Natural killer cell (primary cell): Measurements from ENCODE around the gene IL2RG. TPM values are rescaled to one million over a fixed set of nuclear protein-coding genes. Genes with fewer than 3 reads are reported as not detected.

Experiments
- ATAC-seq, 3 donors: fragments of 150-1000 bp in 2 of 3; fragments of 200-7000 bp in 1 of 3; cut with Tn5 transposase; 1 replicate in 1 of 3; 2 replicates in 2 of 3; pipeline ENCODE4 v1.10.0; 2021; ENCODE audit warnings: mild to moderate bottlenecking in 2 of 3, moderate library complexity in 2 of 3
- DNase-seq, 2 donors: peaks; one replicate each; pipeline versions ENCODE4 v3.0.0 to v3.0.0-alpha.2; 2013 to 2021; ENCODE audit warnings: mixed read lengths in 1 of 2
- H3K27ac ChIP-seq: one replicate; pipeline ENCODE4 v1.5.1; 2013; ENCODE audit warnings: mild to moderate bottlenecking, low read length
- H3K27me3 ChIP-seq: one replicate; pipeline ENCODE4 v1.6.1; 2013; ENCODE audit warnings: low read length; ENCODE audit not compliant: control insufficient read depth, insufficient read depth
- H3K36me3 ChIP-seq: one replicate; pipeline ENCODE4 v1.6.1; 2013; ENCODE audit warnings: low read length; ENCODE audit not compliant: control insufficient read depth, insufficient read depth
- H3K4me1 ChIP-seq: one replicate; pipeline ENCODE4 v1.6.1; 2013; ENCODE audit warnings: low read length; ENCODE audit not compliant: control insufficient read depth, insufficient read depth
- H3K4me3 ChIP-seq: one replicate; pipeline ENCODE4 v1.5.1; 2013; ENCODE audit warnings: low read length
- H3K9me3 ChIP-seq: one replicate; pipeline ENCODE4 v1.6.1; 2013; ENCODE audit warnings: low read length; ENCODE audit not compliant: control insufficient read depth, insufficient read depth
- H3K27ac Mint-ChIP-seq, 2 donors: one replicate each; pipeline ENCODE4 v1.8.0; 2022; ENCODE audit warnings: mild to moderate bottlenecking in 2 of 2, mixed read lengths in 2 of 2, moderate library complexity in 1 of 2
- H3K27me3 Mint-ChIP-seq, 2 donors: one replicate each; pipeline ENCODE4 v1.8.0; 2022; ENCODE audit warnings: low read depth in 2 of 2, mixed read lengths in 2 of 2
- H3K36me3 Mint-ChIP-seq: one replicate; pipeline ENCODE4 v1.8.0; 2022; ENCODE audit warnings: mixed read lengths
- H3K4me1 Mint-ChIP-seq, 2 donors: one replicate each; pipeline ENCODE4 v1.8.0; 2022; ENCODE audit warnings: mixed read lengths in 2 of 2
- H3K4me3 Mint-ChIP-seq: one replicate; pipeline ENCODE4 v1.8.0; 2022; ENCODE audit warnings: mild to moderate bottlenecking, moderate library complexity, mixed read lengths
- H3K9me3 Mint-ChIP-seq, 2 donors: one replicate each; pipeline ENCODE4 v1.8.0; 2022; ENCODE audit warnings: mixed read lengths in 2 of 2
- WGBS: methylation state at CpG from one replicate; pipeline ENCODE4 v1.1.7; 2013; ENCODE audit warnings: missing lambda C conversion rate; ENCODE audit not compliant: insufficient coverage; 5-methylcytosine and 5-hydroxymethylcytosine counted together
- intact Hi-C: fragments of 100-400 bp; cut with micrococcal nuclease; formaldehyde crosslinking; loops from one replicate; pipeline ENCODE4 v1.14.2; 2022
- total RNA-seq, 4 donors: library from RNA; stranded (reverse); fragments of 120-200 nt in 1 of 4; gene quantifications; one replicate each; pipeline versions ENCODE4 v1.2.3 to v1.2.4, GENCODE V29; 2013 to 2022
- TF ChIP-seq, protein P1 (sequence below): fragments of 200-600 bp; IDR thresholded peaks from one replicate; pipeline ENCODE4 v1.8.0; 2022; ENCODE audit warnings: antibody characterized with exemption

IL2RG gene
- total RNA-seq, 3 donors from 2014 or later (not counting 1 experiment from before 2014, with no cell fraction given) = 506 to 577 (median 550) TPM

DNA sequence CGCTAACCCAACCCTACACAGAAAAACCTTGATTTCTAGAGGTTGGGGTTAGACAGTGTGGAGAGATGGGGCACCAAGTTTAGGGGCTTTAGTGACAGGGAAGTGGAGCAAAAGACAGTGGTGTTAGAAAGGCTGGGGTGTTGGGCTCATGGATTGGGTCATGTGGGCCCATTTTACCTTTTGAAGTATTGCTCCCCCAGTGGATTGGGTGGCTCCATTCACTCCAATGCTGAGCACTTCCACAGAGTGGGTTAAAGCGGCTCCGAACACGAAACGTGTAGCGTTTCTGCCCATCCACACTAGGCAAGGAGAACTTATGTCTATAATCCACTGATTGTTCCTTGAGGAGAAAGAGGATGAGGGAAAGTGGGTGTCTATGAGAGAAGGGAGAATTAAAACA, 2.3 kb downstream of the IL2RG start:
- Histone ChIP-seq H3K36me3 (peaks cover 29% of the 10 kb centered on the region), H3K4me1 (peaks cover 79% of the 10 kb centered on the region), H3K4me3 (peak overlapping the region; percentile 74), H3K27ac (peak overlapping the region; percentile 100), H3K9me3 (no peaks in the 10 kb centered on the region), H3K27me3 (no peaks in the 10 kb centered on the region)
- peak in 1 of 2 donors; percentile 52 for DNase-seq
- Mint-ChIP-seq H3K4me3 (peak overlapping the region; percentile 84), H3K27me3 (no peaks in the 10 kb centered on the region), H3K36me3 (peaks cover 5% of the 10 kb centered on the region), H3K9me3 (no peaks in the 10 kb centered on the region), H3K4me1 (peaks cover 76 to 81% of the 10 kb centered on the region in 2 donors), H3K27ac (peak overlapping the region; percentile 97 to 99)
- WGBS = no CpG with 5 or more reads among the region's 6 CpGs
- TF ChIP-seq, protein P1, sequence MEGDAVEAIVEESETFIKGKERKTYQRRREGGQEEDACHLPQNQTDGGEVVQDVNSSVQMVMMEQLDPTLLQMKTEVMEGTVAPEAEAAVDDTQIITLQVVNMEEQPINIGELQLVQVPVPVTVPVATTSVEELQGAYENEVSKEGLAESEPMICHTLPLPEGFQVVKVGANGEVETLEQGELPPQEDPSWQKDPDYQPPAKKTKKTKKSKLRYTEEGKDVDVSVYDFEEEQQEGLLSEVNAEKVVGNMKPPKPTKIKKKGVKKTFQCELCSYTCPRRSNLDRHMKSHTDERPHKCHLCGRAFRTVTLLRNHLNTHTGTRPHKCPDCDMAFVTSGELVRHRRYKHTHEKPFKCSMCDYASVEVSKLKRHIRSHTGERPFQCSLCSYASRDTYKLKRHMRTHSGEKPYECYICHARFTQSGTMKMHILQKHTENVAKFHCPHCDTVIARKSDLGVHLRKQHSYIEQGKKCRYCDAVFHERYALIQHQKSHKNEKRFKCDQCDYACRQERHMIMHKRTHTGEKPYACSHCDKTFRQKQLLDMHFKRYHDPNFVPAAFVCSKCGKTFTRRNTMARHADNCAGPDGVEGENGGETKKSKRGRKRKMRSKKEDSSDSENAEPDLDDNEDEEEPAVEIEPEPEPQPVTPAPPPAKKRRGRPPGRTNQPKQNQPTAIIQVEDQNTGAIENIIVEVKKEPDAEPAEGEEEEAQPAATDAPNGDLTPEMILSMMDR = no peak
- intact Hi-C loops = loop anchor here (10.0 kb wide), 1 partner anchor 426 kb away; the partner anchor contains the start of gene OGT
- ATAC-seq = no peak

DNA sequence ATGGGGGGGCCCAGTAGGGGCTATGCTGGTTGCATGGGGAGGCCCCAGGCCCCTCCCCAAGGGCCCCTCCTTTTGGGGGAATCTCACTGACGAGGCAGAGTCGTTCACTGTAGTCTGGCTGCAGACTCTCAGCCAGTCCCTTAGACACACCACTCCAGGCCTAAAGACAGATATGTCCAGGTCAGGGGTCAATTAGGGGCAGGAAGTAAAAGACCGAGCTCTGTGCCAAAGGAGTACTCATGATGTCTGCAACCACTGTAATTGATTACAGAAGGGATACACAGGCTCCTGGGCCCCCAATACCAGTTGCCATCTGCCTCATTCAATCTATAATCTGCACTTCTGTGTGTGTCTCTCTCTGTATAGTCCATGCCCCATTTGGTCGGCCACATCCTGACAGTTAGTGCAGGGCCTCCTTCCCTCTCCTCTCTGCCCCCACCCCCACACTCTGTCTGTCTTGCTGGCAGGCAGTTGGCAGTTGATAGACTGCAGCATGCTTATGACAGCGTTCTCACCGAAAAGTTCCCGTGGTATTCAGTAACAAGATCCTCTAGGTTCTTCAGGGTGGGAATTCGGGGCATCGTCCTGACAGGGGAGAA, 3.5 kb downstream of the IL2RG start:
- Histone ChIP-seq H3K27ac (peak overlapping the region; percentile 100), H3K4me1 (peaks cover 86% of the 10 kb centered on the region), H3K27me3 (no peaks in the 10 kb centered on the region), H3K9me3 (no peaks in the 10 kb centered on the region), H3K36me3 (peaks cover 29% of the 10 kb centered on the region), H3K4me3 (peak overlapping the region; percentile 74)
- ATAC-seq = peak; percentile 11 to 43 (median 18)
- H3K27ac Mint-ChIP-seq = peak overlapping the region; percentile 97 to 99
- H3K4me3 Mint-ChIP-seq = peak overlapping the region; percentile 84
- 6% methylated on average over 5 of the region's 9 CpGs for WGBS
- no peaks in the 10 kb centered on the region for H3K9me3 Mint-ChIP-seq
- H3K36me3 Mint-ChIP-seq = peaks cover 5% of the 10 kb centered on the region
- TF ChIP-seq, protein P1 = no peak
- peak in 1 of 2 donors; percentile 58 for DNase-seq
- intact Hi-C loops = loop anchor here (10.0 kb wide), 1 partner anchor 427 kb away; the partner anchor contains the start of gene OGT
- no peaks in the 10 kb centered on the region for H3K27me3 Mint-ChIP-seq
- H3K4me1 Mint-ChIP-seq = peaks cover 79 to 87% of the 10 kb centered on the region in 2 donors

DNA sequence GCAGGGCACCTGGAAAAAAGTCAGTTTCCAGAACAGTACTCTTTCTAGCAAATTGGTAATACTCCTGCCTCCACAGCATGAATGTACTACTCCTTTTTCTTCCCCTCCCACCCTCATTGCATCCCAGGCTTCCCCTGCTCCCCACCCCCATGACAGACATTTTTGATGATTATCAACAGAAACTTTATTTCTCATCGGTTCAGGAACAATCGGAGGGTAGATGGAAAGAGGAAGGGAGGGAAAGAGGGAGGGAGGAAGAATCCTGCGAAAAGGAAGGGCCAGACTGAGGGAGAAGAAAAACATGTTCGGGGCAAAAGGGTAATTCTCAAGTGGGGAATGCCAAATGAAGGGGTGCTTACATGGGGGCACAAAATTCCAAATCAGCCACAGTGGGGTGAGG, 4.1 kb downstream of the IL2RG start:
- Mint-ChIP-seq H3K36me3 (peaks cover 5% of the 10 kb centered on the region), H3K27me3 (no peaks in the 10 kb centered on the region), H3K27ac (peak overlapping the region; percentile 97 to 99), H3K4me1 (peaks cover 73 to 88% of the 10 kb centered on the region in 2 donors), H3K9me3 (no peaks in the 10 kb centered on the region), H3K4me3 (peak overlapping the region; percentile 84)
- Histone ChIP-seq H3K4me3 (no peak overlapping the region), H3K27me3 (no peaks in the 10 kb centered on the region), H3K4me1 (peaks cover 88% of the 10 kb centered on the region), H3K27ac (peak overlapping the region; percentile 100), H3K9me3 (no peaks in the 10 kb centered on the region), H3K36me3 (peaks cover 29% of the 10 kb centered on the region)
- ATAC-seq (no peak), DNase-seq (peak in 1 of 2 donors; percentile 12)
- TF ChIP-seq, protein P1 = no peak
- intact Hi-C loops = loop anchor here (10.0 kb wide), 1 partner anchor 428 kb away; the partner anchor contains the start of gene OGT
- WGBS = 53% methylated on average over 4 of the region's 4 CpGs
